GM12878 (cell line): ENCODE measurements around the gene CHN2. TPM values are rescaled to one million over a fixed set of nuclear protein-coding genes. Genes with fewer than 3 reads are reported as not detected.

Source experiments
- ATAC-seq: fragments of 200-7000 bp; cut with Tn5 transposase; 3 replicates; pipeline ENCODE4 v1.9.1; 2020; ENCODE audit warnings: mild to moderate bottlenecking, moderate library complexity
- BruUV-seq: library from RNA; stranded (reverse); fragments of 400-500 nt; replicated peaks from 2 replicates; lab custom pipeline; 2021; lab: Mats Ljungman, UMichigan
- CTCF ChIA-PET: fragments of 300-600 bp; sonication (Branson Sonifier 250); formaldehyde crosslinking; extraction: SDS; loops from one replicate; lab custom pipeline; 2021; ENCODE audit warnings: inconsistent platforms; lab: Yijun Ruan, JAX
- POLR2A ChIA-PET: fragments of 350-600 bp; formaldehyde crosslinking; extraction: SDS; loops from one replicate; lab custom pipeline; 2021; ENCODE audit warnings: inconsistent platforms; lab: Charles Lee
- RAD21 ChIA-PET: fragments of 300-600 bp; sonication (Branson Sonifier 250); formaldehyde crosslinking; loops from one replicate; lab custom pipeline; 2023; ENCODE audit warnings: antibody characterized with exemption; ENCODE audit not compliant: unreplicated experiment; lab: Charles Lee
- SMC1A ChIA-PET: fragments of 300-600 bp; sonication (Branson Sonifier 250); formaldehyde crosslinking; loops from one replicate; lab custom pipeline; 2023; ENCODE audit not compliant: unreplicated experiment, uncharacterized antibody; lab: Charles Lee
- DNase-seq: peaks from one replicate; pipeline ENCODE4 v3.0.0-alpha.2; 2011; ENCODE audit warnings: low read depth, low spot score
- FAIRE-seq: peaks from 3 replicates; lab custom pipeline; 2011; peaks lifted over from hg19 to GRCh38; lab: Jason Lieb, UNC
- H2AFZ ChIP-seq: 2 replicates; pipeline ENCODE4 v1.6.0; 2011; ENCODE audit warnings: low read depth, low read length, control low read depth; ENCODE audit not compliant: control insufficient read depth
- H3K27ac ChIP-seq: 2 replicates; pipeline ENCODE4 v1.5.1; 2011; ENCODE audit warnings: control low read depth; ENCODE audit not compliant: control insufficient read depth, insufficient read depth
- H3K27me3 ChIP-seq, 2 experiments: replicated peaks in 1 of 2; 2 replicates each; pipeline versions ENCODE4 v1.6.0 to v1.6.1; 2011; ENCODE audit warnings: low read length in 1 of 2; ENCODE audit not compliant: control insufficient read depth in 2 of 2, insufficient read depth in 2 of 2
- H3K36me3 ChIP-seq, 2 experiments: 2 replicates each; pipeline ENCODE4 v1.5.1; 2011; ENCODE audit warnings: low read length in 1 of 2; ENCODE audit not compliant: control insufficient read depth in 2 of 2, insufficient read depth in 2 of 2
- H3K4me1 ChIP-seq: 2 replicates; pipeline ENCODE4 v1.6.1; 2011; ENCODE audit warnings: mild to moderate bottlenecking, low read length, moderate library complexity, mixed read lengths; ENCODE audit not compliant: control insufficient read depth, insufficient read depth
- H3K4me2 ChIP-seq: 2 replicates; pipeline ENCODE4 v1.6.0; 2011; ENCODE audit warnings: control low read depth; ENCODE audit not compliant: control insufficient read depth, insufficient read depth
- H3K4me3 ChIP-seq: fragments of 200-600 bp; sonication (generic); 2 replicates; pipeline ENCODE4 v1.5.1; 2016
- H3K79me2 ChIP-seq: 2 replicates; pipeline ENCODE4 v1.6.0; 2011; ENCODE audit warnings: low read length; ENCODE audit not compliant: control insufficient read depth, insufficient read depth
- H3K9ac ChIP-seq: 2 replicates; pipeline ENCODE4 v1.8.0; 2011; ENCODE audit warnings: low read length, control low read depth, mixed read lengths; ENCODE audit not compliant: control insufficient read depth, insufficient read depth
- H3K9me3 ChIP-seq: replicated peaks from 3 replicates; pipeline ENCODE4 v1.5.1; 2011; ENCODE audit warnings: mild to moderate bottlenecking, low read length; ENCODE audit not compliant: control insufficient read depth, insufficient read depth
- H4K20me1 ChIP-seq: 2 replicates; pipeline ENCODE4 v1.6.0; 2011; ENCODE audit not compliant: control insufficient read depth, insufficient read depth
- CREM ChIP-seq: IDR thresholded peaks from 2 replicates; pipeline ENCODE4 v1.6.1; 2014; ENCODE audit warnings: antibody characterized with exemption, low read depth
- E2F8 ChIP-seq: fragments of 450-650 bp; IDR thresholded peaks from 2 replicates; pipeline ENCODE4 v1.6.1; 2018; ENCODE audit warnings: mild to moderate bottlenecking, low read depth, moderate library complexity; ENCODE audit not compliant: partially characterized antibody
- FOXK2 ChIP-seq: fragments of 450-650 bp; IDR thresholded peaks from 2 replicates; pipeline ENCODE4 v1.6.1; 2017; ENCODE audit warnings: mild to moderate bottlenecking, moderate library complexity
- NFIC ChIP-seq: IDR thresholded peaks from 2 replicates; pipeline ENCODE4 v1.6.1; 2012; ENCODE audit warnings: low read depth, mild to moderate bottlenecking, inconsistent platforms, low read length, moderate library complexity
- RAD21 ChIP-seq: IDR thresholded peaks from 2 replicates; pipeline ENCODE4 v1.6.1; 2011; ENCODE audit warnings: mild to moderate bottlenecking, low read depth, low read length, moderate library complexity; ENCODE audit not compliant: insufficient read depth
- RELA ChIP-seq: fragments of 450-650 bp; IDR thresholded peaks from 2 replicates; pipeline ENCODE4 v1.8.0; 2014; ENCODE audit warnings: borderline replicate concordance; ENCODE audit not compliant: partially characterized antibody
- RELB ChIP-seq: fragments of 450-650 bp; IDR thresholded peaks from 2 replicates; pipeline ENCODE4 v1.6.1; 2017; ENCODE audit warnings: low read depth, mild to moderate bottlenecking, moderate library complexity
- RFX5 ChIP-seq: IDR thresholded peaks from 2 replicates; pipeline ENCODE4 v1.6.1; 2011; ENCODE audit warnings: low read depth, low read length, improper control_type of control experiment
- SMAD1 ChIP-seq: fragments of 450-650 bp; IDR thresholded peaks from 2 replicates; pipeline ENCODE4 v1.6.1; 2018; ENCODE audit warnings: mild to moderate bottlenecking, low read depth; ENCODE audit not compliant: partially characterized antibody
- WGBS: methylation state at CpG from one replicate; pipeline ENCODE4 v1.1.6; 2016; ENCODE audit warnings: low lambda C conversion rate; ENCODE audit not compliant: insufficient replicate concordance, insufficient coverage; ENCODE audit errors: missing lambda C conversion rate; 5-methylcytosine and 5-hydroxymethylcytosine counted together
- in situ Hi-C: fragments of 300-500 bp; cut with MboI; formaldehyde crosslinking; loops from 9 replicates; pipeline ENCODE4 v1.14.3; 2018; ENCODE audit warnings: mixed read lengths
- intact Hi-C: fragments of 100-400 bp; cut with micrococcal nuclease; formaldehyde crosslinking; loops from one replicate; pipeline ENCODE4 v1.14.2; 2022; ENCODE audit not compliant: unreplicated experiment
- polyA plus RNA-seq, 11 experiments: library from polyadenylated mRNA; depleted of rRNA in 4 of 11; unstranded in 6 of 11; stranded (reverse) in 5 of 11; fragments of >200 nt; fragmentation: Nextera tagmentation in 4 of 11; fragmentation: Illumina TruSeq in 1 of 11; extraction: Ambion mirVana in 4 of 11; extraction: Trizol in 1 of 11; gene quantifications; 1 replicate in 1 of 11; 2 replicates in 10 of 11; pipeline versions ENCODE4 v1.2.1 to v1.2.3, GENCODE V29; 2011 to 2016; ENCODE audit warnings: inconsistent platforms in 2 of 11, missing spikeins in 2 of 11, low read depth in 1 of 11
- total RNA-seq, 4 experiments: library from RNA; depleted of rRNA in 3 of 4; stranded (reverse); fragments of >200 nt in 3 of 4; fragmentation: Illumina TruSeq in 1 of 4; extraction: Trizol in 1 of 4; gene quantifications; 2 replicates each; pipeline versions ENCODE4 v1.2.1 to v1.2.3, GENCODE V29; 2013 to 2021

CHN2 gene
- total and polyA plus RNA-seq, 10 of the 15 experiments (the other 5 are each of a cell fraction or from before 2014, with no cell fraction given), result 0.11 to 3.8 (median 0.37) TPM; not detected in 2

- TF ChIP-seq RELB, result no peak
- TF ChIP-seq CREM, result no peak
- no peak for TF ChIP-seq SMAD1
- no peak for TF ChIP-seq RELA
- no peak for TF ChIP-seq E2F8
- no peak for TF ChIP-seq RAD21
These were observed 159.2 kb downstream of the CHN2 start (continued) for GRCh38 chr7:29353810-29354209.

- ChIA-PET CTCF (interaction anchor here (0.6 kb wide), 1 partner anchor 10 kb away, joined by 5 read pairs; no protein-coding TSS in a partner anchor), POLR2A (no interaction called here)
These were observed 159.8 kb downstream of the CHN2 start for GRCh38 chr7:29354340-29354739.

More at GRCh38 chr7:29354340-29354739, 159.8 kb downstream of the CHN2 start:
- Histone ChIP-seq H3K27me3 (no peaks in the 10 kb centered on the region), H2AFZ (no peak overlapping the region), H3K79me2 (no peaks in the 10 kb centered on the region), H3K9me3 (no peaks in the 10 kb centered on the region), H3K27ac (no peak overlapping the region), H3K4me2 (no peak overlapping the region), H4K20me1 (no peaks in the 10 kb centered on the region), H3K9ac (no peak overlapping the region), H3K4me3 (no peak overlapping the region), H3K36me3 (no peaks in the 10 kb centered on the region), H3K4me1 (no peaks in the 10 kb centered on the region)
- no peak for TF ChIP-seq RELB
- no peak for TF ChIP-seq FOXK2
- TF ChIP-seq NFIC, result no peak
- TF ChIP-seq RFX5, result no peak
- intact Hi-C loops, result no loop called here
- ATAC-seq (no peak), FAIRE-seq (no peak), DNase-seq (no peak)
- SMC1A ChIA-PET, result interaction anchor here (0.6 kb wide), 1 partner anchor 1446 kb away, joined by 3 read pairs; no protein-coding TSS in a partner anchor
- 58% methylated on average over 4 of the region's 4 CpGs for WGBS
- in situ Hi-C loops, result no loop called here
- no TSS peak for BruUV-seq
- RAD21 ChIA-PET, result no interaction called here
